HG03432 (cell line): ENCODE data around the gene PKD2.
A peak's percentile ranks its signal among the peaks of the same experiment; 100 is the strongest.
"Not testable (repeated sequence)": the region's sequence is repeated elsewhere in the genome, so short reads cannot be mapped to it uniquely, and the experiment has no call there.

ENCODE experiments used
- ATAC-seq: cut with Tn5 transposase; IDR thresholded peaks from one replicate; pipeline ENCODE4 v1.9.1; 2021; ENCODE audit warnings: mild to moderate bottlenecking, moderate library complexity; ENCODE audit not compliant: unreplicated experiment

PKD2 gene

GRCh38 chr4:87985887-87986200 lies 21.6 kb upstream of the PKD2 start:
- ATAC-seq: no peak

- no peak for ATAC-seq
Measured at GRCh38 chr4:87986508-87986907, 20.9 kb upstream of the PKD2 start.

GRCh38 chr4:87989765-87990164 lies 17.7 kb upstream of the PKD2 start:
- ATAC-seq: no peak

- no peak for ATAC-seq
Measured at GRCh38 chr4:87995435-87995834, 12.0 kb upstream of the PKD2 start.

GRCh38 chr4:87999191-87999691 lies 8.2 kb upstream of the PKD2 start:
- ATAC-seq: not testable (repeated sequence)

- ATAC-seq: no peak
Measured at GRCh38 chr4:88001871-88002270, 5.6 kb upstream of the PKD2 start.

GRCh38 chr4:88002786-88003185 lies 4.6 kb upstream of the PKD2 start:
- no peak for ATAC-seq

- ATAC-seq: no peak
Measured at GRCh38 chr4:88003261-88003660, 4.2 kb upstream of the PKD2 start.

- ATAC-seq: no peak
Measured at GRCh38 chr4:88005076-88005475, 2.4 kb upstream of the PKD2 start.

GRCh38 chr4:88005946-88006345 lies 1.5 kb upstream of the PKD2 start:
- no peak for ATAC-seq

GRCh38 chr4:88006956-88007303 lies 505 bp upstream of the PKD2 start:
- ATAC-seq: no peak

- ATAC-seq: peak; percentile 37
Measured at GRCh38 chr4:88008122-88008742, 797 bp downstream of the PKD2 start.

- ATAC-seq: no peak
Measured at GRCh38 chr4:88008743-88009171, 1.3 kb downstream of the PKD2 start.

GRCh38 chr4:88009871-88010270 lies 2.4 kb downstream of the PKD2 start:
- no peak for ATAC-seq

GRCh38 chr4:88010966-88011365 lies 3.5 kb downstream of the PKD2 start:
- ATAC-seq: no peak

- ATAC-seq: peak; percentile 54
Measured at GRCh38 chr4:88012647-88013046, 5.2 kb downstream of the PKD2 start.

- ATAC-seq: no peak
Measured at GRCh38 chr4:88014386-88014905, 7.0 kb downstream of the PKD2 start.

GRCh38 chr4:88015659-88016295 lies 8.3 kb downstream of the PKD2 start:
- ATAC-seq: no peak

GRCh38 chr4:88017516-88018297 lies 10.3 kb downstream of the PKD2 start:
- ATAC-seq: no peak

GRCh38 chr4:88018466-88018865 lies 11.0 kb downstream of the PKD2 start:
- ATAC-seq: no peak

GRCh38 chr4:88021824-88022223 lies 14.4 kb downstream of the PKD2 start:
- ATAC-seq: peak; percentile 51

- ATAC-seq: no peak
Measured at GRCh38 chr4:88022289-88022688, 14.9 kb downstream of the PKD2 start.
